ENCODE measurements around the gene TCERG1L. TPM values are rescaled to one million over a fixed set of nuclear protein-coding genes. Genes with fewer than 3 reads are reported as not detected.
A peak's percentile ranks its signal among the peaks of the same experiment; 100 is the strongest.

The TCERG1L gene
- total RNA-seq, 2 donors from 2014 or later, result 1.6 to 4.5 TPM

DNA sequence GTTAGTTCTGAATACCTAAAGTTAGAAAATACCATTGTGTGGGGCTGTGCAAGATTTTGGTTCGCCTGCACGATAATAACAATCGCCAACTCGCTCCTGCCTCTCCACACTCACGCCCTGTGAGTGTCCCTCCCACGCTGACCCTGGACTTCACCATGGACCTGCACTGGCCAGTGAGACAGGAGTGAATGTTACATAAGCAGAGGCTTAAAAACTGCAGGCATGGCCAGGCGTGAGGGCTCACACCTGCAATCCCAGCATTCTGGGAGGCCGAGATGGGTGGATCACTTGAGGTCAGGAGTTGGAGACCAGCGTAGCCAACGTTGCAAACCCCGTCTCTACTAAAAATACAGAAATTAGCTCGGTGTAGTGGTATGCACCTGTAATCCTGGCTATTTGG is 68.4 kb downstream of the TCERG1L start:
- no peak for TF ChIP-seq CTCF (conservative IDR thresholded peaks at IDR 0.05)
- no peaks in the 10 kb centered on the region for H3K27me3 Mint-ChIP-seq (ENCODE audit: insufficient read depth)
- no peaks in the 10 kb centered on the region for H3K9me3 ChIP-seq (ENCODE audit: control insufficient read depth, low read length)
- H3K4me3 ChIP-seq (ENCODE audit: low read length), result no peak overlapping the region
- 90 to 94% methylated on average over 10 to 12 of the region's 12 CpGs for WGBS, 2 experiments (ENCODE audit: insufficient coverage in 1 of 2, insufficient read length in 1 of 2)
- no peak overlapping the region for H3K27ac ChIP-seq (ENCODE audit: low read depth, low read length)
- H3K9me3 Mint-ChIP-seq, result no peaks in the 10 kb centered on the region
- no peak overlapping the region for H3K4me3 Mint-ChIP-seq
- no peak for DNase-seq
- no peak overlapping the region for H3K27ac Mint-ChIP-seq
- no peaks in the 10 kb centered on the region for H3K36me3 ChIP-seq (ENCODE audit: control insufficient read depth, insufficient read depth, low read length)
- H3K9ac ChIP-seq (ENCODE audit: extremely low read depth, low read length, poor library complexity, severe bottlenecking), result no peak overlapping the region
- no peaks in the 10 kb centered on the region for H3K4me1 ChIP-seq (ENCODE audit: control insufficient read depth, insufficient read depth, low read length)
- H3K4me1 Mint-ChIP-seq, result peaks cover 2% of the 10 kb centered on the region
- H3K27me3 ChIP-seq (ENCODE audit: control insufficient read depth, insufficient read depth, low read length, poor library complexity, severe bottlenecking), result no peaks in the 10 kb centered on the region
- H3K36me3 Mint-ChIP-seq (ENCODE audit: low read depth), result no peaks in the 10 kb centered on the region

DNA sequence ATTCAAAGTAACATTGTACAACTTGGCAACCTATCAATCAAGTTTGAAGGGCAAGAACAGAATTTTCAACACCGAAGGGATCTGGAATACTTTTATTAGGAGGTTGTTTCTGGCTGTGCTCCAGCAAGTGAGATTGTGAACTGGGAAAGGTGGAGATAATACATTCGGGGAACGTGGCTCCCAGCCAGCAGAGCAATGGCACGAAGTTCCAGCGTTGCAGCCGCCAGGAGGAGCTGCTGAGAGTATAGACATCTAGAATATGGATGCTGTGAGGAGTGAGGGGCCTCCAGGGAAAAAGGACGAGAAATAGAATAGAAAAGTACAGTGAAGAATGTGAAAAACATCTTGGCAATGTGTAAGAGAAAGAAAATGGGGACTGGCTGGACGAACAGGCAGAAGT is 69.5 kb downstream of the TCERG1L start:
- Mint-ChIP-seq H3K36me3 (ENCODE audit: low read depth) (no peaks in the 10 kb centered on the region), H3K27me3 (ENCODE audit: insufficient read depth) (no peaks in the 10 kb centered on the region), H3K9me3 (no peaks in the 10 kb centered on the region), H3K4me1 (peaks cover 2% of the 10 kb centered on the region), H3K27ac (no peak overlapping the region), H3K4me3 (no peak overlapping the region)
- Histone ChIP-seq H3K9ac (ENCODE audit: extremely low read depth, low read length, poor library complexity, severe bottlenecking) (no peak overlapping the region), H3K4me3 (ENCODE audit: low read length) (no peak overlapping the region), H3K36me3 (ENCODE audit: control insufficient read depth, insufficient read depth, low read length) (no peaks in the 10 kb centered on the region), H3K4me1 (ENCODE audit: control insufficient read depth, insufficient read depth, low read length) (no peaks in the 10 kb centered on the region), H3K27ac (ENCODE audit: low read depth, low read length) (no peak overlapping the region), H3K27me3 (ENCODE audit: control insufficient read depth, insufficient read depth, low read length, poor library complexity, severe bottlenecking) (no peaks in the 10 kb centered on the region), H3K9me3 (ENCODE audit: control insufficient read depth, low read length) (no peaks in the 10 kb centered on the region)
- peak; percentile 88 for TF ChIP-seq CTCF (conservative IDR thresholded peaks at IDR 0.05)
- peak; percentile 89 for DNase-seq
- WGBS, 2 experiments (ENCODE audit: insufficient coverage in 1 of 2, insufficient read length in 1 of 2), result 34 to 45% methylated on average over 8 of the region's 8 CpGs

- 89 to 91% methylated on average over 6 to 16 of the region's 16 CpGs for WGBS, 2 experiments (ENCODE audit: insufficient coverage in 1 of 2, insufficient read length in 1 of 2)
Observed at GRCh38 chr10:131240691-131241090, 70.8 kb downstream of the TCERG1L start.

More at GRCh38 chr10:131240691-131241090, 70.8 kb downstream of the TCERG1L start:
- Histone ChIP-seq H3K4me3 (ENCODE audit: low read length) (no peak overlapping the region), H3K27me3 (ENCODE audit: control insufficient read depth, insufficient read depth, low read length, poor library complexity, severe bottlenecking) (no peaks in the 10 kb centered on the region), H3K36me3 (ENCODE audit: control insufficient read depth, insufficient read depth, low read length) (no peaks in the 10 kb centered on the region), H3K9me3 (ENCODE audit: control insufficient read depth, low read length) (no peaks in the 10 kb centered on the region), H3K9ac (ENCODE audit: extremely low read depth, low read length, poor library complexity, severe bottlenecking) (no peak overlapping the region), H3K4me1 (ENCODE audit: control insufficient read depth, insufficient read depth, low read length) (no peaks in the 10 kb centered on the region), H3K27ac (ENCODE audit: low read depth, low read length) (no peak overlapping the region)
- Mint-ChIP-seq H3K4me1 (peaks cover 2% of the 10 kb centered on the region), H3K27ac (no peak overlapping the region), H3K27me3 (ENCODE audit: insufficient read depth) (no peaks in the 10 kb centered on the region), H3K9me3 (no peaks in the 10 kb centered on the region), H3K4me3 (no peak overlapping the region), H3K36me3 (ENCODE audit: low read depth) (no peaks in the 10 kb centered on the region)
- DNase-seq, result no peak
- TF ChIP-seq CTCF (conservative IDR thresholded peaks at IDR 0.05), result no peak

All from endodermal cell (in vitro differentiated cells).